K562 (cell line): ENCODE data around the gene SCYL2. TPM values are rescaled to one million over a fixed set of nuclear protein-coding genes. Genes with fewer than 3 reads are reported as not detected.

Source experiments
- ATAC-seq: fragments of 200-7000 bp; cut with Tn5 transposase; 3 replicates; pipeline ENCODE4 v1.9.1; 2020; ENCODE audit warnings: moderate library complexity
- BruUV-seq: library from RNA; stranded (reverse); fragments of 400-500 nt; replicated peaks from 2 replicates; lab custom pipeline; 2021; lab: Mats Ljungman, UMichigan
- CTCF ChIA-PET: fragments of 300-600 bp; formaldehyde crosslinking; extraction: SDS; loops from one replicate; lab custom pipeline; 2021; ENCODE audit warnings: low intra/inter-chr PET ratio; lab: Yijun Ruan, JAX
- POLR2A ChIA-PET: fragments of 300-600, 350-650 bp; sonication (Branson Sonifier 250); formaldehyde crosslinking; extraction: SDS; loops from one replicate; lab custom pipeline; 2021; ENCODE audit warnings: antibody characterized with exemption, inconsistent platforms; lab: Yijun Ruan, JAX
- DNase-seq, 4 experiments: peaks; one replicate each; pipeline versions ENCODE4 v3.0.0 to v3.0.0-alpha.2; 2011 to 2018; ENCODE audit warnings: low spot score in 3 of 4, mixed read lengths in 3 of 4; ENCODE audit errors: extremely low read depth in 1 of 4
- FAIRE-seq: peaks from 2 replicates; lab custom pipeline; 2011; peaks lifted over from hg19 to GRCh38; lab: Jason Lieb, UNC
- H2AFZ ChIP-seq: 2 replicates; pipeline ENCODE4 v1.6.0; 2011; ENCODE audit warnings: low read depth, low read length, control low read depth, inconsistent platforms
- H3K27ac ChIP-seq: fragments of 200-600 bp; 3 replicates; pipeline ENCODE4 v1.8.0; 2011; ENCODE audit warnings: low read depth, mild to moderate bottlenecking, control low read depth, inconsistent platforms, low read length, moderate library complexity, mixed read lengths; ENCODE audit errors: extremely low read depth
- H3K27me3 ChIP-seq, 2 experiments: fragments of 300-600 bp in 1 of 2; 2 replicates in 1 of 2; 3 replicates in 1 of 2; pipeline versions ENCODE4 v1.6.0 to v1.8.0; 2011; ENCODE audit warnings: inconsistent platforms in 2 of 2, low read length in 2 of 2, mild to moderate bottlenecking in 1 of 2, mixed read lengths in 1 of 2, moderate library complexity in 1 of 2; ENCODE audit not compliant: control insufficient read depth in 2 of 2, insufficient read depth in 2 of 2
- H3K36me3 ChIP-seq: fragments of 300-600 bp; 3 replicates; pipeline ENCODE4 v1.8.0; 2011; ENCODE audit warnings: mild to moderate bottlenecking, low read length, inconsistent platforms; ENCODE audit not compliant: control insufficient read depth, insufficient read depth
- H3K4me1 ChIP-seq, 2 experiments: fragments of 200-600 bp in 1 of 2; replicated peaks in 1 of 2; 2 replicates in 1 of 2; 3 replicates in 1 of 2; pipeline versions ENCODE4 v1.5.1 to v1.8.0; 2011; ENCODE audit warnings: inconsistent platforms in 2 of 2, low read length in 2 of 2, mild to moderate bottlenecking in 1 of 2, mixed read lengths in 1 of 2, moderate library complexity in 1 of 2; ENCODE audit not compliant: control insufficient read depth in 2 of 2, insufficient read depth in 2 of 2
- H3K4me2 ChIP-seq: 2 replicates; pipeline ENCODE4 v1.6.1; 2011; ENCODE audit warnings: low read length, control low read depth, inconsistent platforms, mixed read lengths; ENCODE audit not compliant: insufficient read depth
- H3K4me3 ChIP-seq: fragments of 200-600 bp; sonication (generic), shearing (Covaris generic); 2 replicates; pipeline ENCODE4 v1.5.1; 2016; ENCODE audit warnings: control low read depth, inconsistent platforms
- H3K79me2 ChIP-seq: fragments of 200-600 bp; 3 replicates; pipeline ENCODE4 v1.8.0; 2011; ENCODE audit warnings: low read length, inconsistent platforms; ENCODE audit not compliant: control insufficient read depth, insufficient read depth
- H3K9ac ChIP-seq, 2 experiments: 2 replicates each; pipeline versions ENCODE4 v1.6.0 to v1.6.1; 2011; ENCODE audit warnings: low read depth in 2 of 2, low read length in 2 of 2, control low read depth in 1 of 2, inconsistent platforms in 1 of 2, mild to moderate bottlenecking in 1 of 2, mixed read lengths in 1 of 2; ENCODE audit not compliant: insufficient read depth in 1 of 2
- H3K9me1 ChIP-seq: one replicate; pipeline ENCODE4 v1.6.0; 2011; ENCODE audit warnings: inconsistent platforms, mild to moderate bottlenecking, low read length, moderate library complexity; ENCODE audit not compliant: control insufficient read depth, insufficient read depth
- H3K9me3 ChIP-seq: replicated peaks from 2 replicates; pipeline ENCODE4 v1.5.1; 2011; ENCODE audit warnings: low read depth, low read length, inconsistent platforms; ENCODE audit not compliant: control insufficient read depth, insufficient read depth
- H4K20me1 ChIP-seq: replicated peaks from 2 replicates; pipeline ENCODE4 v1.6.1; 2011; ENCODE audit warnings: low read length, inconsistent platforms, mixed read lengths; ENCODE audit not compliant: control insufficient read depth, insufficient read depth
- BRF1 ChIP-seq: IDR thresholded peaks from 3 replicates; pipeline ENCODE4 v1.6.1; 2011; ENCODE audit warnings: borderline replicate concordance, mild to moderate bottlenecking; ENCODE audit not compliant: insufficient read length; ENCODE audit errors: extremely low read depth
- CEBPB ChIP-seq: fragments of 450-650 bp; IDR thresholded peaks from 2 replicates; pipeline ENCODE4 v1.6.1; 2016; ENCODE audit warnings: missing genetic modification characterization, missing compliant biosample characterization
- FOXO4 ChIP-seq: fragments of 450-650 bp; formaldehyde crosslinking; IDR thresholded peaks from 2 replicates; pipeline ENCODE4 v1.4.0; 2020; ENCODE audit warnings: mild to moderate bottlenecking, moderate library complexity
- IRF2 ChIP-seq: sonication (generic); formaldehyde crosslinking; IDR thresholded peaks from 2 replicates; pipeline ENCODE4 v1.8.1; 2022; ENCODE audit warnings: mild to moderate bottlenecking, missing genetic modification reagents
- LCOR ChIP-seq: sonication (generic); formaldehyde crosslinking; IDR thresholded peaks from 2 replicates; pipeline ENCODE4 v1.8.0; 2022; ENCODE audit warnings: mild to moderate bottlenecking, missing genetic modification reagents
- PURB ChIP-seq: sonication (generic); formaldehyde crosslinking; IDR thresholded peaks from 2 replicates; pipeline ENCODE4 v1.9.0; 2021; ENCODE audit warnings: low read depth, mild to moderate bottlenecking, missing genetic modification reagents
- ZBTB49 ChIP-seq: sonication (generic); formaldehyde crosslinking; IDR thresholded peaks from 2 replicates; pipeline ENCODE4 v1.8.0; 2022; ENCODE audit warnings: missing genetic modification reagents, mild to moderate bottlenecking, borderline replicate concordance
- WGBS: fragments of 100-300 bp; shearing (Covaris generic); methylation state at CpG from one replicate; pipeline ENCODE4 v1.1.6; 2016; ENCODE audit warnings: low coverage, mixed read lengths; ENCODE audit not compliant: insufficient coverage; ENCODE audit errors: missing lambda C conversion rate; 5-methylcytosine and 5-hydroxymethylcytosine counted together
- in situ Hi-C: fragments of 300-500 bp; cut with MboI; formaldehyde crosslinking; loops from 4 replicates; pipeline ENCODE4 v1.15.0; 2018; ENCODE audit warnings: inconsistent platforms, mixed read lengths
- intact Hi-C: fragments of 100-400 bp; cut with micrococcal nuclease; formaldehyde crosslinking; loops from 2 replicates; pipeline ENCODE4 v1.14.2; 2022
- polyA plus RNA-seq, 8 experiments: library from polyadenylated mRNA; depleted of rRNA in 4 of 8; stranded (reverse) in 5 of 8; unstranded in 3 of 8; fragments of >200 nt; fragmentation: Nextera tagmentation in 2 of 8; fragmentation: Illumina TruSeq in 1 of 8; extraction: Ambion mirVana in 2 of 8; extraction: Trizol in 1 of 8; gene quantifications; 2 replicates each; pipeline versions ENCODE4 v1.2.1 to v1.2.3, GENCODE V29; 2011 to 2014; ENCODE audit warnings: inconsistent platforms in 1 of 8, missing spikeins in 1 of 8
- total RNA-seq, 7 experiments: library from RNA; depleted of rRNA in 6 of 7; stranded (reverse); fragments of >200 nt in 6 of 7; fragmentation: Illumina TruSeq in 2 of 7; extraction: Trizol in 2 of 7; gene quantifications; 2 replicates each; pipeline versions ENCODE4 v1.2.1 to v1.2.3, GENCODE V29; 2011 to 2021; ENCODE audit warnings: low replicate concordance in 1 of 7

SCYL2 gene
- total and polyA plus RNA-seq, 9 of the 15 experiments (the other 6 are each of a cell fraction or from before 2014, with no cell fraction given) = 9.9 to 49.0 (median 32.9) TPM

DNA sequence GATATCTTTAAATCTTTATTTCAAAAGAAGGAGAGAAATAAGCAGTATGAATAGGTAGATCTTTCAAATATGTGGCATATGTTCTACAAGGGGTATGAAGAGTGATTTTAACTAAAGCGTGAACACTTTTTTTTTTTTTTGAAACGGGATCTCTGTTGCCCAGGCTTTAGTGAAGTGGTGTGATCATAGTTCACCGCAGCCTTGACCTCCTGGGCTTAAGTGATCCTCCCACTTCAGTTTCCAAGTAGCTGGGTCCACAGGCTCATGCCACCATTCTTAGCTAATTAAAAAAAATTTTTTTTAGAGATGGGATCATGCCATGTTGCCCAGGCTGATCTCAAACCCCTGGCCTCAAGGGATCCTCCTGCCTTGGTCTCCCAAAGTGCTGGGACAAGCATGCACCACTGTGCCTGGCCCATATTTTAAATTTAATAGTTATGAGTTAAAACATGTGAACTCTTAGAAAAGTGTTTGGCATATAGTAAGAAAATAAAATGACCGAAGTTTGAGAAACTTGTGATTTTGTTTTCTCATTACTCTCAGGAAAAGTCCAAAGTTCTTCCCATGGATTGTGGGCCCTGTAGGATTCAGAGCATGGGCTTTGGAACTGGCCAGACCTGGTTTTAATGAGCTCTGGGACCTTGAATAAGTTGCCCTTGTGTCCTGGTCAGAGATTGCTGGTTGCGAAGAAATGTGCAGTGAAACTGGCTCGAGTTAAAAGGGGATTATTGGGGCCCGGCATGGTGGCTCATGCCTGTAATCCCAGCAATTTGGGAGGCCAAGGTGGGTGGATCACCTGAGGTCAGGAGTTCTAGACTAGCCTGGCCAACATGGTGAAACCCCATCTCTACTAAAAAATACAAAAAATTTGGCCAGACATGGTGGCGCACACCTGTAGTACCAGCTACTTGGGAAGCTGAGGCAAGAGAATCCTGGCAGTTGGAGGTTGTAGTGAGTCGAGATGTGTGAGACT is 116.9 kb downstream of the SCYL2 start:
- no peak overlapping the region for H3K4me2 ChIP-seq
- H2AFZ ChIP-seq = no peak overlapping the region
- 2% methylated on average over 9 of the region's 9 CpGs for WGBS
- no peaks in the 10 kb centered on the region for H4K20me1 ChIP-seq
- POLR2A ChIA-PET = no interaction called here
- no peak overlapping the region for H3K9ac ChIP-seq
- intact Hi-C loops = no loop called here
- no peaks in the 10 kb centered on the region for H3K4me1 ChIP-seq
- ATAC-seq = no peak
- no peak for DNase-seq
- FAIRE-seq = no peak
- H3K79me2 ChIP-seq = no peaks in the 10 kb centered on the region
- CTCF ChIA-PET = no interaction called here
- no TSS peak for BruUV-seq
- TF ChIP-seq PURB (CRISPR knock-in tag) (no peak), BRF1 (no peak), LCOR (CRISPR knock-in tag) (no peak)
- TF ChIP-seq, all 486 proteins: peak for 0
- in situ Hi-C loops = no loop called here
- Histone ChIP-seq H3K36me3 (no peaks in the 10 kb centered on the region), H3K9me3 (no peaks in the 10 kb centered on the region), H3K27me3 (peaks cover 0 to 8% of the 10 kb centered on the region in 2 experiments; a peak in 3 of 5 replicates), H3K27ac (no peak overlapping the region), H3K4me3 (no peak overlapping the region), H3K9me1 (no peaks in the 10 kb centered on the region)

DNA sequence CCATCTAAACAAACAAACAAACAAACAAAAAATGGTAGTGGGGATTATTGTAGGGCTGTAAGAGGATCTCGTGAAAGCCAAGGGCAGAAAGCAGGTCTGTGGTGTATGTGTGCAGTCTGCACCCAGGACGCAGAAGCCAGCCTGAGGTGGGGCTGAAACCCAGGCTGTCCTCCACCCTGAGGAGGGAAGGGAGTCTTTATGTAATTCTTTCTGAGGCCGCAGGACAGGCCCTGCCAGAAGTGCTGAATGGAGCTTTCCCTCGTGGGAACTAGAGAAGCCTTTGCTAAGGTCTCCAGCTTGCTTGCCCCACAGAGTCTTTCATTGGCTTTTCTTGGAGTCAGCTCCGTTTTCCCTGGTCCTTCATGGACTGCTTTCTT is 117.6 kb downstream of the SCYL2 start:
- DNase-seq (no peak), ATAC-seq (peak; percentile 57; the same call in 2 of the 3 replicates), FAIRE-seq (no peak)
- no peaks in the 10 kb centered on the region for H3K79me2 ChIP-seq
- no peak overlapping the region for H3K4me3 ChIP-seq
- H3K27me3 ChIP-seq = peaks cover 0 to 8% of the 10 kb centered on the region in 2 experiments; a peak in 3 of 5 replicates
- no peaks in the 10 kb centered on the region for H3K9me1 ChIP-seq
- ChIA-PET CTCF (no interaction called here), POLR2A (no interaction called here)
- H3K9ac ChIP-seq = no peak overlapping the region
- 2% methylated on average over 5 of the region's 5 CpGs for WGBS
- no peak overlapping the region for H2AFZ ChIP-seq
- no peak overlapping the region for H3K4me2 ChIP-seq
- intact Hi-C loops (no loop called here), in situ Hi-C loops (no loop called here)
- no TSS peak for BruUV-seq
- H4K20me1 ChIP-seq = no peaks in the 10 kb centered on the region
- H3K36me3 ChIP-seq = no peaks in the 10 kb centered on the region
- H3K9me3 ChIP-seq = no peaks in the 10 kb centered on the region
- no peaks in the 10 kb centered on the region for H3K4me1 ChIP-seq
- no peak overlapping the region for H3K27ac ChIP-seq
- no peak for TF ChIP-seq FOXO4
- no peak for TF ChIP-seq IRF2
- no peak for TF ChIP-seq ZBTB49 (CRISPR knock-in tag)
- TF ChIP-seq CEBPB (tag) = no peak
